Tibial nerve (tissue), 4 donors: ENCODE results near the gene RAPSN. TPM values are rescaled to one million over a fixed set of nuclear protein-coding genes. Genes with fewer than 3 reads are reported as not detected.

Experiments
- DNase-seq, 2 donors: peaks; one replicate each; pipeline ENCODE4 v3.0.0-alpha.2; 2019; ENCODE audit warnings: low spot score in 2 of 2
- H3K27ac ChIP-seq, 4 donors: fragments of 200-600 bp; sonication (generic) in 3 of 4; one replicate each; pipeline ENCODE4 v1.5.1; 2017 to 2019; ENCODE audit warnings: mild to moderate bottlenecking in 1 of 4
- H3K27me3 ChIP-seq, 2 donors: fragments of 200-600 bp; sonication (generic) in 1 of 2; one replicate each; pipeline versions ENCODE4 v1.5.1 to v1.6.0; 2017 to 2019
- H3K36me3 ChIP-seq, 3 donors: fragments of 200-600 bp; sonication (generic); one replicate each; pipeline ENCODE4 v1.5.1; 2018 to 2019
- H3K4me1 ChIP-seq, 4 donors: fragments of 200-600 bp; sonication (generic) in 3 of 4; one replicate each; pipeline ENCODE4 v1.5.1; 2017 to 2019
- H3K4me3 ChIP-seq, 4 donors: fragments of 200-600 bp; sonication (generic) in 3 of 4; one replicate each; pipeline ENCODE4 v1.5.1; 2017 to 2019; ENCODE audit warnings: mild to moderate bottlenecking in 1 of 4, moderate library complexity in 1 of 4
- H3K9me3 ChIP-seq, 4 donors: fragments of 200-600 bp; sonication (generic) in 3 of 4; one replicate each; pipeline ENCODE4 v1.5.1; 2017 to 2019
- EP300 ChIP-seq, 2 donors: sonication (generic); formaldehyde crosslinking; IDR thresholded peaks; one replicate each; pipeline ENCODE4 v1.6.1; 2017; ENCODE audit warnings: antibody characterized with exemption in 2 of 2, mild to moderate bottlenecking in 1 of 2
- POLR2A ChIP-seq, 2 donors: fragments of 450-650 bp; IDR thresholded peaks; one replicate each; pipeline ENCODE4 v1.6.1; 2017; ENCODE audit warnings: antibody characterized with exemption in 2 of 2, mild to moderate bottlenecking in 2 of 2, moderate library complexity in 2 of 2
- WGBS, 2 donors: methylation state at CpG; one replicate each; pipeline ENCODE4 v1.1.5; 2018; 5-methylcytosine and 5-hydroxymethylcytosine counted together
- total RNA-seq, 4 donors: library from RNA; depleted of rRNA; stranded (reverse); fragments of >200 nt; gene quantifications; one replicate each; pipeline ENCODE4 v1.1.0, GENCODE V29; 2016
- TF ChIP-seq, protein P1 (sequence below), 5 experiments: fragments of 200-600 bp in 3 of 5; fragments of 450-650 bp in 2 of 5; sonication (generic) in 3 of 5; IDR thresholded peaks; one replicate each; pipeline ENCODE4 v1.5.1; 2016 to 2019; ENCODE audit warnings: antibody characterized with exemption in 5 of 5, mild to moderate bottlenecking in 3 of 5, moderate library complexity in 2 of 5

Gene RAPSN
- total RNA-seq, 4 donors from 2014 or later = 2.2 to 6.7 (median 2.7) TPM

DNA sequence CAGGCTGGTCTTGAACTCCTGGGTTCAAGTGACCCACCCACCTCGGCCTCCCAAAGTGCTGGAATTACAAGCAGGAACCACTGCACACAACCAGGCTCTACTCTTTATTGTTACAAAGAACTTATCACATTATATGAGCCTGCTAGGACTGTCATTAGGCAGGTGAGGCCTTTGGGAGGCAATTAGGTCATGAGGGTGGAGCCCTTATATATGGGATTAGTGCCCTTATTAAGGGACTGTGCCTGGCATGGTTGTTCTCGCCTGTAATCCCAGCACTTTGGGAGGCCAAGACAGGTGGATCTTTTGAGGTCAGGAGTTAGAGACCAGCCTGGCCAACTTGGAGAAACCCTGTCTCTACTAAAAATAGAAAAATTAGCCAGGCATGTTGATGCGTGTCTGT lies 12.2 kb downstream of the RAPSN start:
- no peak overlapping the region for H3K4me3 ChIP-seq
- H3K4me1 ChIP-seq = peaks cover 0 to 4% (median 0%) of the 10 kb centered on the region in 4 donors
- H3K27me3 ChIP-seq = no peaks in the 10 kb centered on the region
- 88 to 96% methylated on average over 3 of the region's 3 CpGs for WGBS, 2 donors
- H3K36me3 ChIP-seq = no peaks in the 10 kb centered on the region
- H3K9me3 ChIP-seq = no peaks in the 10 kb centered on the region
- no peak for TF ChIP-seq POLR2A (IDR thresholded peaks at IDR 0.05)
- no peak for TF ChIP-seq EP300 (IDR thresholded peaks at IDR 0.05)
- TF ChIP-seq, protein P1, sequence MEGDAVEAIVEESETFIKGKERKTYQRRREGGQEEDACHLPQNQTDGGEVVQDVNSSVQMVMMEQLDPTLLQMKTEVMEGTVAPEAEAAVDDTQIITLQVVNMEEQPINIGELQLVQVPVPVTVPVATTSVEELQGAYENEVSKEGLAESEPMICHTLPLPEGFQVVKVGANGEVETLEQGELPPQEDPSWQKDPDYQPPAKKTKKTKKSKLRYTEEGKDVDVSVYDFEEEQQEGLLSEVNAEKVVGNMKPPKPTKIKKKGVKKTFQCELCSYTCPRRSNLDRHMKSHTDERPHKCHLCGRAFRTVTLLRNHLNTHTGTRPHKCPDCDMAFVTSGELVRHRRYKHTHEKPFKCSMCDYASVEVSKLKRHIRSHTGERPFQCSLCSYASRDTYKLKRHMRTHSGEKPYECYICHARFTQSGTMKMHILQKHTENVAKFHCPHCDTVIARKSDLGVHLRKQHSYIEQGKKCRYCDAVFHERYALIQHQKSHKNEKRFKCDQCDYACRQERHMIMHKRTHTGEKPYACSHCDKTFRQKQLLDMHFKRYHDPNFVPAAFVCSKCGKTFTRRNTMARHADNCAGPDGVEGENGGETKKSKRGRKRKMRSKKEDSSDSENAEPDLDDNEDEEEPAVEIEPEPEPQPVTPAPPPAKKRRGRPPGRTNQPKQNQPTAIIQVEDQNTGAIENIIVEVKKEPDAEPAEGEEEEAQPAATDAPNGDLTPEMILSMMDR (IDR thresholded peaks at IDR 0.05) = no peak
- no peak overlapping the region for H3K27ac ChIP-seq
- DNase-seq = no peak

DNA sequence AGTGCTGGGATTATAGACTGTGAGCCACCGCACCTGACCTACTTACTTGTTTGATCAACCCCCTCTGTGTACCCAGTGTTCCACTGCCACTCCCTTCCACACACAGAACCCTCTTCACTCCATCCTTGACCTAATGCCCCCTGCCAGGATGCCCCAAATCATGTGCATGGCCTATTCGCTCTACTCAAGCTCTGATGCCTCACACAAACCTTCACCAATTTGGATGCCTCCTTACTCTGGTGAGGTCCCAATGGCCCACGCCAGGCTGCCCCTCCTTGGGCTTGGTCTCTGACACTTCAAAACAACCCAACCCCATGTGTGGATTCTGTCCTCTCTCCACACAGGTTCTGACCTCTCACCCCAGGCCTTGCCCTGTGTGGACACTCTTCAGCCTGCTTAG lies 13.2 kb downstream of the RAPSN start:
- Histone ChIP-seq H3K27ac (no peak overlapping the region), H3K4me1 (peaks cover 0 to 4% (median 0%) of the 10 kb centered on the region in 4 donors), H3K36me3 (no peaks in the 10 kb centered on the region), H3K27me3 (no peaks in the 10 kb centered on the region), H3K4me3 (no peak overlapping the region), H3K9me3 (no peaks in the 10 kb centered on the region)
- 87 to 93% methylated on average over 3 of the region's 3 CpGs for WGBS, 2 donors
- TF ChIP-seq EP300 (IDR thresholded peaks at IDR 0.05) (no peak), POLR2A (IDR thresholded peaks at IDR 0.05) (no peak)
- TF ChIP-seq, protein P1 (IDR thresholded peaks at IDR 0.05) = no peak
- no peak for DNase-seq

DNA sequence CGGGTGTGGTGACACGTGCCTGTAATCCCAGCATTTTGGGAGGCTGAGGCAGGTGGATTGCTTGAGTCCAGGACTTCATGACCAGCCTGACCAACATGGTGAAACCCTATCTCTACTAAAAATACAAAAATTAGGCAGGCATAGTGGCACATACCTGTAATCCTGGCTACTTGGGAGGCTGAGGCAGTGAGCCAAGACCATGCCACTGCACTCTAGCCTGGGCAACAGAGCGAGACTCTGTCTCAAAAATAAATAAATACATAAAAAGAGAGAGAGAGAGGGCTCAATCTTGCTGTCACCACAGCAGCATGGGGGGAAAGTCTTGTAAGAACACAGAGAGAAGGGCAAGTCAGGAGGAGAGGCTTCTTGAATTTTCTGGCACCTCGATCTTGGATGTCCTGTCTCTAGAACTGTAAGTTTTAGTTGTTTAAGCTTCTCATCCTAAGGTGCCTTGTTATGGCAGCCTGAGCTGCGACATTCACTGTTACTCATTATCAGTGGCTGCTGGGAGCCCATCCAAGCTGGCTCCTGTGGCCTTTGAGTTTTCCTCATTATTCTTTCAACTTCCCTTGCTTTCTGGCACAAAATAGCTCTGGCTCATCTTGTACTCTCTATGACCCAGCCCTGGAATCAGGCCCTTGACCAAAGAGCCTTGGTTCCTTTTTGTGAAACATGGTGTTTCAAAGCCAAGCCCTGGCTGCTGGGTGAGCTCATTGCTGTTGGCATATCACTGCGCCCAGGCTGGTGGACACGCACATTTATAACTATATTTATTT lies 14.7 kb downstream of the RAPSN start:
- Histone ChIP-seq H3K4me3 (no peak overlapping the region), H3K9me3 (no peaks in the 10 kb centered on the region), H3K4me1 (peaks cover 0 to 4% (median 0%) of the 10 kb centered on the region in 4 donors), H3K36me3 (no peaks in the 10 kb centered on the region), H3K27ac (no peak overlapping the region), H3K27me3 (no peaks in the 10 kb centered on the region)
- TF ChIP-seq POLR2A (IDR thresholded peaks at IDR 0.05) = no peak
- 77 to 81% methylated on average over 7 of the region's 7 CpGs for WGBS, 2 donors
- peak in 1 of 2 donors; percentile 41 for DNase-seq

DNA sequence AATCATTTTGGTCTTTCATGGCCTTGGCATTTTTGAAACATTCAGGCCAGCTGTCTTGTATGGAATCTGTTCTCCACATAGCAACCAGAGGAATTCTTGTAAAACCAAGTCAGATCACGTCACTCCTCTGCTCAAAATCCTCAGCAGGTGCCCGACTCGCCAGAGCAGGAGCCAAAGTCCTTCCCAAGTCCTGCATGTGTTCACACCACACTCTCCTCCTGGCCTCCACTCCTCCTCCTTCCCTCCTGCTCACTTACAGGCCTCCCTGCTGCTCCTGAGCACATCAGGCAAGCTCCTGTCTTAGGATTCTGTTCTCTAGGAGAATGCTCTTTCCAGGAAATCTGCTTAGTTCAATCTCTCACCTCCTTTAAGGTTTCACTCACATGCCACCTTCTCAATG lies 15.8 kb downstream of the RAPSN start:
- Histone ChIP-seq H3K27me3 (no peaks in the 10 kb centered on the region), H3K27ac (no peak overlapping the region), H3K4me1 (peaks cover 0 to 4% (median 0%) of the 10 kb centered on the region in 4 donors), H3K9me3 (no peaks in the 10 kb centered on the region), H3K36me3 (no peaks in the 10 kb centered on the region), H3K4me3 (no peak overlapping the region)
- 72 to 83% methylated on average over 3 of the region's 3 CpGs for WGBS, 2 donors
- TF ChIP-seq, protein P1 (IDR thresholded peaks at IDR 0.05) = no peak
- TF ChIP-seq POLR2A (IDR thresholded peaks at IDR 0.05) (no peak), EP300 (IDR thresholded peaks at IDR 0.05) (no peak)
- DNase-seq = no peak

DNA sequence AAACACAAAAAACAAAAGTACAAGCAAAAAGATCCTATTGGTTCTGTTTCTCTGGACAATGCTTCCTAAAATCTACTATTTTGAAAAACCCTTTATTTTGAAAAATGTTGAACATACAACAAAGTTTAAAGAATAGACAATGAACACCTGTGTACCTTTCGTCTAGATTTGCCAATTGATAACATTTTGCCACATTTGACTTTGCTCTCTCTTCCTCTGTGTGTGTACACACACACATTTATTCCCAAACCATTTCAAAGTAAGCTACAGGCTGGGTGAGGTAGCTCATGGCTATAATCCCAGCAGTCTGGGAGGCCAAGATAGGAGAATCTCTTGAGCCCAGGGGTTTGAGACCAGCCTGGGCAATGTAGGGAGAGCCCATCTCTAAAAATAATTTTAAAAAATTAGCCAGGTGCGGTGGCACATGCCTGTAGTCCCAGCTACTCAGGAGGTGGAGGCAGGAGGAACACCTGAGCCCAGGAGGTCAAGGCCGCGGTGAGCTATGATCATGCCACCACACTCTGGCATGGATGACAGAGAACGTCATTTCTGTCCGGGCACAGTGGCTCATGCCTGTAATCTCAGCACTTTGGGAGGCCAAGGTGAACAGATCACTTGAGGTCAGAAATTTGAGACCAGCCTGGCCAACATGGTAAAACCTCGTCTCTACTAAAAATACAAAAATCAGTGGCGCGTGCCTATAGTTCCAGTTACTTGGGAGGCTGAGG lies 17.4 kb downstream of the RAPSN start:
- Histone ChIP-seq H3K9me3 (no peaks in the 10 kb centered on the region), H3K36me3 (no peaks in the 10 kb centered on the region), H3K4me1 (peaks cover 0 to 4% (median 1%) of the 10 kb centered on the region in 4 donors), H3K4me3 (no peak overlapping the region), H3K27me3 (no peaks in the 10 kb centered on the region), H3K27ac (no peak overlapping the region)
- TF ChIP-seq EP300 (IDR thresholded peaks at IDR 0.05) (no peak), POLR2A (IDR thresholded peaks at IDR 0.05) (no peak)
- TF ChIP-seq, protein P1 (IDR thresholded peaks at IDR 0.05) = no peak
- WGBS, 2 donors = 86 to 93% methylated on average over 9 of the region's 9 CpGs
- no peak for DNase-seq
